ENCODE measurements around the gene MVD.

GRCh38 chr16:88618956-88619667, 43.8 kb downstream of the MVD start:
- TF ChIP-seq CTCF (IDR thresholded peaks at IDR 0.05) = no peak
- no peak for TF ChIP-seq ZFX (IDR thresholded peaks at IDR 0.05; ENCODE audit: borderline replicate concordance)
